Measurements from ENCODE around the gene TJP3.

Gene TJP3

DNA sequence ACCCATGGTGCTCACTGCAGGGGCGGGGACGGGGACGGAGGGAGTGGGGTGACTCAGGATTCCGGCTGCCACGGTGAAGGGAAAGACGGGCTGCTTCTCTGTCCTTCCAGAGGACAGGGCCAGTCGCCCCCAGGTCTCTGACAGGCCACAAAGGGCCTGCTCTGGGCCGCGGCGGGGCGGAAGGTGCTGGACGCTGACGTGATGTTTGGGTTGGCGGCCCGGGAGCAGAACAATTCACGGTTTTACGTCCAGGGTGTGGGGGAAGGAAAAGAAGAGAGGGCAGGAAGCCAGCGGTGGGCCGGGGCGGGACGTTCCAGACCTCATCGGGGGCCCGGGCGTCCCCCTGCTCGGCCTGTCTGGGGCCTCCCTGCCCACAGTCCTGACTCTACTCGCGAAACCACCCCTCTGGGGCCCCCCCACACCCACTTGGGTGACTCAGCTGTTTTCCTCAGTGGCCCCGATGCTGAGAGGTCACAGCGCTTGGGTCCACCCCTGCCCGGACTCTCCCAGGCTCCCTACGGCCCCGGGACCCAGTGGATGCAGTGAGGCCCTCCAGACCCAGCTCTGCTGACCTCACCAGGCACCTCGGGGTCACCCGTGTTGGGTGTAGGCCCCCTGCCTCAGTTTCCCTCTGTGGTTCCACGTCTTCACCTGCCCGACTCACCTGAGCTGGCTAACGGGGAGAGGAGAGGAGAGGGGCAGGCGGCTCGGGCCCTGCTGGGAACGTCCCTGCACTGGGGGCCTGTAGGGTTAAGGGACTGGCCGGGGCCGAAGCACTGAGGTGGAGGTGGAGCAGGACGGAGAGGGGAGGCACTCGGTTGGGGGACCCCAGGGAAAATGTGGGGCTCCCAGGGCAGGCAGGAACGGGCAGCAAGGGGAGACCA lies 37.1 kb upstream of the TJP3 start:
- peak; percentile 76 for DNase-seq (ENCODE audit: low read depth)

DNA sequence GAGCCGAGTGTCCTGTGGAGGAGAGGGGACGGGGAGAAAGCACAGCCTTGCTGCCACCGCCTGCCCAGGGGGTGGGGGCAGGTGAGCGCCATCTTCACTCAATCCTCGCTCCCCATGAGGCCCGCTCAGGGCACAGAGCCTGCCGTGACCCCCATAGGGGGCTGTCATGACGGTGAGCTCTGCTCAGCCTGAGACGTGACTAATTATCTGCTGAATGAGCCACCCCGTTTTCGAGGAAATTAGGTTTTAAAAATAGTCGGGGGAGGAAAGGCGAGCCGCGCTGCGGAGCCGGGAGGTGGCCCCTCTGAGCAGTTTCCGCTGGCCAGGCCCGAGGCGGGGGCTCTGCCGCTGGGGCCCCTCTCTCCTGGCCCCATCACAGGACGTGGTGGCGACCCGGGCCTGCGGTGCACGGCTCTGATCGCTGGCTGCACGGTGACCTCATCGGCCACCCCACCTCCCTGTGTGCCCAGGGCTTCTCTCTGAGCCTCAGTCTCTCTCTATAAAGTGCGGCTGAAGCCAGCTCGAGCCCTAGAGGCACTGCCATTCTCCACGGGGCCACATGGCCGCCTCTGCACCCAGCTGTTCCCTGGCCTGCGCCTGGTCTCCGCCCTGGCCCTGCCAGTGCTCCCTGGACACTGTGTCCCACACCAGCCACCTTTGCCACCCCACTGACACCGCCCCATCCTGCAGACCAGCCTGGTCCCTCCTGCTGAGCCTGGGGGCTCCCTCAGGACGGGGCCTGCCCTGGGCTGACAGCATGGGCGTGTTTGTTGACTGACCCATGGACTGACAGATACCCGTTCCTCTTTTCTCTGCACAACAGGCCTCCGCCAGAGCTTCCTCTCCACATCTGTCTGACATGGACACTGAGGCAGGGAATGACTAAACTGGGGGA lies 36.3 kb upstream of the TJP3 start:
- peak; percentile 57 for DNase-seq (ENCODE audit: low read depth)

GRCh38 chr19:3672575-3672948 lies 35.6 kb upstream of the TJP3 start:
- no peak for DNase-seq (ENCODE audit: low read depth)

DNA sequence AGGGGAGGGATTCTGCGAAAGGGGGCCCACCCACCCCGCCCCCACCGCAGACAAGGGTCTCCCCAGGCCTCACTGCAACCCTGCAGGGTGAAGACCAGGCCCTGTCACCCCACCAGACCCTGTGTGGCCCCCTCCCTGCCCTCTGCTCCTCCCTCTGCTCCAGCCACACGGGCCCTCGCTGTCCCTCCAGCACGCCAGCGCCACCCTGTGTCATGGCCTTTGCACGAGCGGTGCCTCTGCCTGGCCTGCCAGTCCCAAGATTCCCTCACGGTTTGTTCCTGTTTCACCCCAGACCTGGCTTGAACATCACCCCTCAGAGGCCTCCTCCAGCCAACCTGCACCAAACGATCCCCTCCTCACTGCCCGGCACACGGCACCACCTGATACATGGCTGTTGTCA lies 35.2 kb upstream of the TJP3 start:
- DNase-seq (ENCODE audit: low read depth) = no peak

- DNase-seq (ENCODE audit: low read depth) = no peak
These were observed 34.4 kb upstream of the TJP3 start for GRCh38 chr19:3673506-3674439.

GRCh38 chr19:3674784-3675543 lies 33.2 kb upstream of the TJP3 start:
- DNase-seq (ENCODE audit: low read depth) = no peak

DNA sequence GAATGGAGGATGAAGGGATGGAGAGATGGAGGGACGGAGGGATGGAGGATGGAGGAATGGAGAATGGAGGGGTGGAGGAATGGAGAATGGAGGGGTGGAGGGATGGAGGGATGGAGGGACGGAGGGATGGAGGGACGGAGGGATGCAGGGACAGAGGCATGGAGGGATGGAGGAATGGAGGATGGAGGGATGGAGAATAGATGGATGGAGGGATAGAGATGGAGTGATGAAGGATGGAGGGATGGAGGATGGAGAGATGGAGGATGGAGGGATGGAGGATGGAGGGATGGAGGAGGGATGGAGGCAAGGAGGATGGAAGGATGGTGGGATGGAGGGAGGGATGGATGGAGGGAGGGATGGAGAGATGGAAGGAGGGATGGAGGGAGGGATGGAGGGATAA lies 30.0 kb upstream of the TJP3 start:
- DNase-seq (ENCODE audit: low read depth) = no peak

DNA sequence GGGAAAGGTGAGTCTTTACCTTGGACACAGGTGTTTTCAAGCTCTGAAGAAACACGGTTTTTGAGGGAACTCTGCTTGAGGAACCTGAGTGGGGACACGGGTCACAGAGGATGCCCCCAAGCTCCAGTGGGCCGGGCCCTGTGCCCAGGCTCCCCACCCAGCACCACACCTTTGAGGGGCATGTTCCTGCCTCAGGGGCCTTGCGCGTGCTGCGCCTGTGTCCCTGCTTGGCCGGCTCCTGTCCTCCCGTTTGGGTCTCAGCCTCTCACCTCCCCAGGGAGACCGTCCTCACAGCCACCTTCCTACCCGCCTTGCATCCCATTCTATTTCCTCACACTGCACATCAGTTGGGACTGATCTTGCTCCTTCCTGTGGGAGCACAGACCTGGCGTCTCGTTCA lies 29.0 kb upstream of the TJP3 start:
- DNase-seq (ENCODE audit: low read depth) = no peak

- no peak for DNase-seq (ENCODE audit: low read depth)
These were observed 28.6 kb upstream of the TJP3 start for GRCh38 chr19:3679581-3679980.

- no peak for DNase-seq (ENCODE audit: low read depth)
These were observed 27.2 kb upstream of the TJP3 start for GRCh38 chr19:3680939-3681338.

DNA sequence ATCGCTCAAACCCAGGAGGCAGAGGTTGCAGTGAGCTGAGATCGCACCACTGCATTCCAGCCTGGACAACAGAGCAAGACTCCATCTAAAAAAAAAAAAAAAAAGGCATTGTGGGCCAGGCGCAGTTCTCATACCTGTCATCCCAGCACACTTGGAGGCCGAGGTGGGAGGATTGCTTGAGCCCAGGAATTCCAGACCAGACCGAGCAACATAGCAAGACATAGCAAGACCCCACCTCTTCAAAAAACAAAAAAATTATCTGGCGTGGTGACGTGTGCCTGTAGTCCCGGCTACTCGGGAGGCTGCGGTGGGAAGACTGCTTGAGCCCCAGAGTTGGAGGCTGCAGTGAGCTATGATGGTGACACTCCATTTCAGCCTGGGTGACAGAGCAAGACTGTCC lies 25.9 kb upstream of the TJP3 start:
- DNase-seq (ENCODE audit: low read depth) = no peak

DNA sequence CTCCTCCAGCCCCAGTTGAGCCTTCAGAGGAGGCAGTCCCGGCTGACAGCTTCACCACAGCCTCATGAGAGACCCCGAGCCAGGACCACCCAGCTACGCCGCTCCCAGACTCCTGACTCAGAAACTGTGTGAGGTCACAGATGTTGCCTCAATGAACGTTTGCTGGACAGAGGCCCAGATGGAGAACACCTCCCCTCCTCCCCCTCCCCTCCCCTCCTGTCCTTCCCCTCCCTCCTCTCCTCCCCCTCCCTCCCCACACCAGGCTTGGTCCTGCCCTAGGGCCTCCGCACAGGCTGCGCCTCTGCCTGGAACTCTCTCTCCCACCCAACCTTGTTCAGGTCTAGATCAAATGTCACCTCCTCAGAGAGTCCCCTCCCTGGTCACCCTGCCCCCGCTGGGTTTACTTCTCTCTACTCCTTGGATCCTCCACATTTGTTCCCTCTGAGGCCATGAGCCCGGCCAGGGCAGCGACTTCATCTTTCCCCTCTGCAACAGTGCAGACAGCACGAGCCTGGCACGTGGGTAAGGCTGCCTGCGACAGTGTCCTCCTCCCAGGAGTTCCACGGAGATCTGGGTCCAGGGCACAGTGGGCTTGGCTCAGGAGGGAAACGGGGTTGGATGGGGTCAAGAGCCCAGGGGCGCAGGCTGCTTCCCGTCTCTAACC lies 25.3 kb upstream of the TJP3 start:
- no peak for DNase-seq (ENCODE audit: low read depth)

GRCh38 chr19:3683405-3684053 lies 24.7 kb upstream of the TJP3 start:
- no peak for DNase-seq (ENCODE audit: low read depth)

- no peak for DNase-seq (ENCODE audit: low read depth)
These were observed 23.9 kb upstream of the TJP3 start for GRCh38 chr19:3684054-3684816.

- no peak for DNase-seq (ENCODE audit: low read depth)
These were observed 23.3 kb upstream of the TJP3 start for GRCh38 chr19:3684817-3685410.

GRCh38 chr19:3687393-3687773 lies 20.8 kb upstream of the TJP3 start:
- DNase-seq (ENCODE audit: low read depth) = no peak

- DNase-seq (ENCODE audit: low read depth) = no peak
These were observed 20.1 kb upstream of the TJP3 start for GRCh38 chr19:3687774-3688706.

Measured in CMK (cell line).